HTR-8/SVneo (cell line): ENCODE data around the gene FZD10.

Experiments used
- DNase-seq: peaks from one replicate; pipeline ENCODE4 v3.0.0; 2011; ENCODE audit warnings: low spot score, mixed read lengths; ENCODE audit not compliant: insufficient read length
- FAIRE-seq: peaks from 2 replicates; lab custom pipeline; 2011; peaks lifted over from hg19 to GRCh38; lab: Jason Lieb, UNC

The FZD10 gene

DNA sequence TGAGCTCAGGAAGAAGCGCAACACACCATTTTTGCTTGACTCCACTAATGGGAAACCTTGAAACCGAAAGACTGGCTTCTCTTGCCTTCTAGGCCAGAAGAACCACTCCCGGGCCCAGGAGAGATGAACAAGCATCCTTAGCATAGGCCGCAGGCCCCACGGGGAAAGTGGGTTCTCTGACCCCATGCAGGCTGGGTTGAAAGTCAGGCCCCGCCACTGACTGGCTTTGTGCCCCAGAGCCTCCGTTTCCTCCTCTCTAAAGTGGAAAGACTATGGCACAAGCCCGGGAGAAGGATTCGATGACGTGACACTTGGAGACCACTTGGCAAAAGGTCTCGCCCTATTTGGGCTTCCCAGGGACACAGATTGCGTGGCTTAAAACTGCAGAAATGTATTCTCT, 9.9 kb upstream of the FZD10 start:
- FAIRE-seq (no peak), DNase-seq (no peak)

DNA sequence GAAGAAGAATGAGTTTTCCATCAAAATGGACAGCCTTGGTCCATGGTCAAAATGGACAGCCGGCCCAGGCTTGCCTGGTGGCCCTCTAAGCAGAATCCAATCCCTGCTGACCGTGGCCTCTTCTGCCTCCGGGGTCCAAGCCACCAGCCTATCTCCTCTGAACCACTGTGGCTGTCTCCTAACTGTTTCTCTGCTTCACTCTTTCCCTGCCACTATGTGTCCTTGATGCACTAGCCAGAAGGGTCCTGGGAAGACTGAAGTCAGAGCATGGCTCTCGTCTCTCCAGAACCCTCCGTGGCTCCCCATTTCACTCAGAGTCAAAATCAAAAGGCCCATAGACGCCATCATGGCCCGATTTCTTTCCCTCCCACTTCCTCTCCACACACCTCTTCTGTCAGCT, 8.5 kb upstream of the FZD10 start:
- DNase-seq (no peak), FAIRE-seq (no peak)

DNA sequence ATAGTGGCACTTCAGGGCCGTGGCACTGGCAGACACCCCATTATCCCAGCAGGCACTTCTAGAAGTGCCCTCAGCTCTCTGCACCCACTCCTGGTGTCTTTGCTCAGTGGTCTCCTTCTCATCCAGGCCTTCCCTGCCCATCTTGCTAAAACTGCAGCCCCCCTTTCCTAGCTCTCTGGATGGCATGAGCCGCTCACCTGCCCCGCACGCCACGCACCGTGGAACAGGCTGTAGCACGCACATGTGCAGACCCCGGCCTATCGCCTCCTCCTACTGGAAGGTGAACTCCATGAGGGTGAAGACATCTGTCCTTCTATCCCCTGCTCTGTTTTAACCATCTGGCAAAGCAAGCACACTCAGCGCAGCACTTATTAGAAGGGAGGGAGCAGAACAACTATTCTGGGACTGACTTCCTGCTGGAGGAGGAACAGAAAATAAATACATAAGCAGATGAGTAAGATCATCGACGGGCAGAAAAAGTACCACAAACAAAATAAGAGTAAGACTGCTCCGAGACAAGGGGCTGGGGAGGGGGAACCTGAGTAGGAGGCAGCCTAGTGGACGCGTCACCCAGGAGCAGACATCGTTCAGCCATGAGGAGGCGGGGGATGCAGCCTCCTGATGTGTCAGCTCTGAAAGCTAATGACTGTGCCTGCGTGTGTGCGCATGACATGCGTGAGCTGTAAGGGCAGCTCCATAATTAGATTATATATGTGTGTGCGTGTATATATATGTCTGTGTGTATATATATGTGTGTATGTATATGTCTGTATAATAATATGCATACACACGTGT, 7.8 kb upstream of the FZD10 start:
- DNase-seq (no peak), FAIRE-seq (no peak)

DNA sequence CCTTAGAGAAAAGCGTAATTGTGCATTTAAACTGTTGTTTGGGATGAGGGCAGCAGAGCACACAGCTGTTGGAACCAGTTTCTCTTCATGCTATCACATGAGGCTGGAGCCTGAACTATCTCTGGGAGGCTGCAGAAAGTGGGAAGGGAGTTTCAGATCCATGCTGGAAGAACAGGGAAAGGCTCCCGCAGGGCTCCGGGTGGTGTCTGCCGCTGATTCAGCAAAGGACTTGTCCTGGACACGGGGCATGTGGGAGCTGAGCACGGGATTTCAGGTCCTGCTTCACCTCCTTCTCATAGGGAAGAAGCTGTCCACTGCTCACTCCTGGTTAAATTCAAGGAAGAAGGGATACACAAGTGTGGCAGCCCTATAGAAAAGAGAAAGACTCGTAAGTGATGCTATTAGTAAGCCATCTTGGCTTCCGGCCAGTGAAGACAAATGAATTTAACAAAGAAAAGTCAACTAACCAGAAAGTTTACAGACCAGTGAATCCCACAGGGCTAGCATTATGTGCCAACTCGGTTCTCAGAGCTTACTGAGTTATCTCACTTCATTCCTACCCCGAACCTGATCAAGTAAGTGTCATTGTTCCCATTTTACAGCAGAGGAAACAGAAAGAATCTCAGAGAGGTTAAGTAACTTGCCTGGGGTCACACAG, 6.7 kb upstream of the FZD10 start:
- FAIRE-seq (no peak), DNase-seq (no peak)

DNA sequence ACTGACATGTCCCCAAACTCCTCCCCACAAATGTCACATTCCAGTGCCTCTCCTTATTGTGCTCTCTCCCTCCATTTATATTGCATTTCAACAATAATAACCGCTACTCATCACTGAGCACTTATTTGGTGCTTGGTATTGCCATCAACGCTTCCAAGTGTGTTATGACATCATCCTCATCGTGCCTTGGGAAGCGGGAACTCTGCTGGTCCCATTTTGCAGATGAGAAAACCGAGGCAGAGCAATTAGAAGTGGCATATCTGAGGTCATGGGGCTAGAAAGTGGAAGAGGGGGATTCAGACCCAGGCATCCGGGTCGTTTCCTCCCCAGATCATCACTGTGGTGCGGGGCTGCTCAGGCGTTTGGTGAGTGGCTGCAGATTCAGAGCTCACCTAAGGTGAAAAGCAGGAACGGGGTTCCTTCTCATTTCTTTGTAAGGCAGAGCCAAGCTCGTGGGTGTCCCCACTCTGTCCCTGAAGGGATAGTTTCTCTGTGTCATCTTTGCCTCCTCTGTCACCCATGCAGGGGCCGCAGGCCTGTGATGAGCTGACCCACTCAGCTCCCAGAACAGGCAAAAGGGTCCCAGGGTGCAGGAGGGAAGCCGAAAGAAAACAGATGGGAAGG, 5.5 kb upstream of the FZD10 start:
- DNase-seq, result no peak
- FAIRE-seq, result no peak

DNA sequence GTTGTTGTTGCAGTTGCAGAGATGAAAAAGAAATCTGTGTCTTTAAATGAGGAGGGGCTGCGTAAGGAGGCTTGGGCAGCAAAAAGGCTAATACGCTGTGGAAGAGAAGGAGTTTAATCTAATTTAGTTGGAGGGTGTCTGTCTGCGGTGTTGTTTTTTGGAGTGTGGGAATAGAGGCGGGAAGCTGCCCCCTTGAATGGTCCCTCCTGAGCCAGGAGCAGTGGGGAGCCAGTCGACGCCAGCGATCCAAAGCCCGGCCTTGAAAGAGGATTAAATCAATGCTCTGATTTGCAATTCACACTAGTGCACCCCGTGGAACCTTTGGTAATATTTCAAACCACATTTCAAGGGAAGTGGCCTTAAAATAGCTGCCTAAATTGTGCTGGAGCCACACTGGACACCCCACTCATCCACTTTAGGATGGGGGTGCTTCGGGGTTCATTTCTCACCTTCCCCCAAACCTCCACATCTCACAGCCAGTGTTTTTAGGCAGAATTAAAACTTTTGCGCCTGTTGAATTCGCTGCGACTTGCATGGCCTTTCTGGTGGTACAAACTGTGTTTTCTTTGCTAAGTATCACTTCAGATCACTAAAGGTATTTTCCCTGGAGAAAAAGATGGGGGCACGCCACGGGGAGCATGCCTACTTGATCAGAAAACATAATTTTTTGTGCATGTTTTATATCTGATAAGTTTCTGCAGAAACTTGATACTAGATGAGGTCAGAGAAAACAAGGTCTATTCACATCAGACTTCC, 4.1 kb upstream of the FZD10 start:
- DNase-seq (no peak), FAIRE-seq (no peak)

DNA sequence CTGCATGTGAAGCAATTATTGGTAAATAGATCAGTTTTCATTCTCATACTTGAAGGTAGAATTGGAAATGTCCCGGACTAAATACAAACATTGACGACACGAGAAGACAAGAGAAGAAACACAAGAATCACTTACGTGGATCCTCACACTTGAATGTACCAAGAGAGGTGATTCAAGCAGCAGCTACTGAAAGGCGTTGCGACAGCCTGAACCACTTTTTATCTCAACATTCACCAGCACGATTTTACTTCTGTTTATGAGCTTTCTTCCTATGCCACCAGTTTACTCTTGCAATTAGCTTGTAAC, 3.6 kb upstream of the FZD10 start:
- FAIRE-seq, result no peak
- DNase-seq, result no peak

DNA sequence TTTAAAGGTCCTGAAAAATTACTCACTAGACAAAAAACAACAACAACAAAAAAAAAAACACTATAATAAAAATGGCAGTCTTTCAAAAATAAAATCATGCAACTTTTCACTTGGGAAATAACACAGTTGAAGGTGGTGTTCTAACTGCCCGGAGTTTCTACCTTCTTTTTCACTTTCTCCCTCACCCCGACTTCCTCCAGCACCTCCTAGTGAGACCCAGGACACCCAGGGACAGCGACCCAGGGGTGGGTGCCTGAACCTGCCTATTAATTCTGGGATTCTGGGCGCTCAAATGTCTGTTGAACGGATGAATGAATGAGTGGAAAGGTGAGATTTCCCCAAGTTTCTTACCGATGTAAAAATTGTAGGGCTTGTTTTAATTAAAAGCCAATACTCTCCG, 2.0 kb upstream of the FZD10 start:
- FAIRE-seq (no peak), DNase-seq (no peak)

DNA sequence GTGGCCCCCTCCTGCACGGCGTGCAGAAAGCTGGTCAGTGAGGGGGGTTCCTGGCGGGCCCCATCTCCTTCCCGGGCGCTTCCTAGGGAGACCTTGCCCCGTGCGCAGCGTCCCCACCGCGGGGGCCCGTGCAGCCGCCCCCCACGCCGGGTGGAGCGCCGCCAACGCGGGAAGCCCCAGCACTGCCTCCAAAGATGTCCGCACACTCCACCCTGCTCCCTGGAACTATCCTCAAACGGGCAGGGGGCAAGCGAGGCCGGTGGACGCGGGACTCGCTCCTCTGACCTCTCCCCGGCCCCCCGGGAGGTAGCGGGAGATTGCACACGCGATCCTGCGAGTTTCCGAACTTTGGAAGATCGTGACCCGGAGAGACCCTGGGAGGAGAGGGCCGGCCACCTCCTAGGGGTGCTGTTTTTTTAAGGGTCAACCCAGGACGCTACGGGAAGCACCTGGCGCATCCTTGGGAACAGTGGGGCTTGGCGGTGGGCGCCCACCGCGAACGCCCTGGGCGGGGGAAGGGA, 1.5 kb upstream of the FZD10 start:
- FAIRE-seq (no peak), DNase-seq (no peak)

DNA sequence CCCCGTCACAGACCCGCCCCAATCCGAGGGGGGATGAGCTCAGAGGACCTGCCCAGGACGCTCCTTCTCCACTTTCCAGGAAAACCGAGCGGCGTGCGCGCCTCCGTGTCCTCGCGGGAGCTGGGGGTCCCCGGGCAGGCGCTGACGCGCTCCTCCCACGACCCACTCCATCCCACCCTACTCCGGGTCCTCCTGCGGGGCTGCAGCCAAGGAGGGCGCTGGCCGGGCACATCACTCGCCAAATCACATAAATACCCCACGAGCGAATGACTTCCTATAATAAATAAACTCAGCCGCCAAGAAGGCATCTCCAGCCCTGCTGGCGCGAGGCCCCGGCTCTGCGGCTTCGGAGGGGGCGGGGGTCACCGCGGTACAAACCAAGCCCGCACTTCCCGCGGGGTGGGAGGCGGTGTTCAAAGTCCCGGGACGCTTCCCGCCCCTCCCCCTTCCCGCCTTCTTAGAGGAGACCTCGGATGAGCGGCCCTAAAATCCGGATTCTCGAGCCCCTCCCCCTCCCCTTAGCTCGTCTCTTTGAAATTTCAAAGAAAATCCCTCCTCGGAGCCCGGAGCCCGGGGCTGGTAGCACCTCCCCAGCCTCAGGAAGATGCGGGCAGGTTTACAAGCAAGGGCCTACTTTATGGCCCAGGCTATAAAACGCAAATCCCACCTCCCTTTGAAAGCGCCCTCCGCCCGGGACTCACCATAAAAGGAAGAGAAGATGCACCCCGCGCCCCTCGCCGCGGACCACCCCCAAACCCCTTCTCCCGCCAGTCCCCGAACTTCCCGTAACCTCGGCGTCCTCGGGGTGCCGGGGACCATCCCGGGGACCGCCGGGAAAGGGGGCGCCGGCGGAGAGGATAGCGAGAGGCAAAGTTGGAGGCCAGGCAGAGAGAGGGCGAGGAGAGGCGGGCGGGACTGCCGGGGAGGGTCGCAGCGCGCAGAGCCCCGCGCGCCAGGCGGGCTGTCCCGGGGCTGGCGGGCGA, 712 bp upstream of the FZD10 start:
- DNase-seq (no peak), FAIRE-seq (no peak)

DNA sequence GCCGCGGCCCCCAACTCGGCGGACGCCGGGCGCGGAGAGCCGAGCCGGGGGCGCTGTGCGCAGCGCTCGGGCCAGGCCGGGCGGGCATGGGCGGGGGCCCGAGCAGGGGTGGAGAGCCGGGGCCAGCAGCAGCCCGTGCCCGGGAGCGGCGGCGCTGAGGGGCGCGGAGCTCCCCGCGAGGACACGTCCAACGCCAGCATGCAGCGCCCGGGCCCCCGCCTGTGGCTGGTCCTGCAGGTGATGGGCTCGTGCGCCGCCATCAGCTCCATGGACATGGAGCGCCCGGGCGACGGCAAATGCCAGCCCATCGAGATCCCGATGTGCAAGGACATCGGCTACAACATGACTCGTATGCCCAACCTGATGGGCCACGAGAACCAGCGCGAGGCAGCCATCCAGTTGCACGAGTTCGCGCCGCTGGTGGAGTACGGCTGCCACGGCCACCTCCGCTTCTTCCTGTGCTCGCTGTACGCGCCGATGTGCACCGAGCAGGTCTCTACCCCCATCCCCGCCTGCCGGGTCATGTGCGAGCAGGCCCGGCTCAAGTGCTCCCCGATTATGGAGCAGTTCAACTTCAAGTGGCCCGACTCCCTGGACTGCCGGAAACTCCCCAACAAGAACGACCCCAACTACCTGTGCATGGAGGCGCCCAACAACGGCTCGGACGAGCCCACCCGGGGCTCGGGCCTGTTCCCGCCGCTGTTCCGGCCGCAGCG, 639 bp downstream of the FZD10 start:
- DNase-seq, result no peak
- no peak for FAIRE-seq

DNA sequence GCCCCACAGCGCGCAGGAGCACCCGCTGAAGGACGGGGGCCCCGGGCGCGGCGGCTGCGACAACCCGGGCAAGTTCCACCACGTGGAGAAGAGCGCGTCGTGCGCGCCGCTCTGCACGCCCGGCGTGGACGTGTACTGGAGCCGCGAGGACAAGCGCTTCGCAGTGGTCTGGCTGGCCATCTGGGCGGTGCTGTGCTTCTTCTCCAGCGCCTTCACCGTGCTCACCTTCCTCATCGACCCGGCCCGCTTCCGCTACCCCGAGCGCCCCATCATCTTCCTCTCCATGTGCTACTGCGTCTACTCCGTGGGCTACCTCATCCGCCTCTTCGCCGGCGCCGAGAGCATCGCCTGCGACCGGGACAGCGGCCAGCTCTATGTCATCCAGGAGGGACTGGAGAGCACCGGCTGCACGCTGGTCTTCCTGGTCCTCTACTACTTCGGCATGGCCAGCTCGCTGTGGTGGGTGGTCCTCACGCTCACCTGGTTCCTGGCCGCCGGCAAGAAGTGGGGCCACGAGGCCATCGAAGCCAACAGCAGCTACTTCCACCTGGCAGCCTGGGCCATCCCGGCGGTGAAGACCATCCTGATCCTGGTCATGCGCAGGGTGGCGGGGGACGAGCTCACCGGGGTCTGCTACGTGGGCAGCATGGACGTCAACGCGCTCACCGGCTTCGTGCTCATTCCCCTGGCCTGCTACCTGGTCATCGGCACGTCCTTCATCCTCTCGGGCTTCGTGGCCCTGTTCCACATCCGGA, 1.4 kb downstream of the FZD10 start:
- DNase-seq, result no peak
- FAIRE-seq, result no peak

DNA sequence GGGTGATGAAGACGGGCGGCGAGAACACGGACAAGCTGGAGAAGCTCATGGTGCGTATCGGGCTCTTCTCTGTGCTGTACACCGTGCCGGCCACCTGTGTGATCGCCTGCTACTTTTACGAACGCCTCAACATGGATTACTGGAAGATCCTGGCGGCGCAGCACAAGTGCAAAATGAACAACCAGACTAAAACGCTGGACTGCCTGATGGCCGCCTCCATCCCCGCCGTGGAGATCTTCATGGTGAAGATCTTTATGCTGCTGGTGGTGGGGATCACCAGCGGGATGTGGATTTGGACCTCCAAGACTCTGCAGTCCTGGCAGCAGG, 1.9 kb downstream of the FZD10 start:
- no peak for DNase-seq
- FAIRE-seq, result no peak

DNA sequence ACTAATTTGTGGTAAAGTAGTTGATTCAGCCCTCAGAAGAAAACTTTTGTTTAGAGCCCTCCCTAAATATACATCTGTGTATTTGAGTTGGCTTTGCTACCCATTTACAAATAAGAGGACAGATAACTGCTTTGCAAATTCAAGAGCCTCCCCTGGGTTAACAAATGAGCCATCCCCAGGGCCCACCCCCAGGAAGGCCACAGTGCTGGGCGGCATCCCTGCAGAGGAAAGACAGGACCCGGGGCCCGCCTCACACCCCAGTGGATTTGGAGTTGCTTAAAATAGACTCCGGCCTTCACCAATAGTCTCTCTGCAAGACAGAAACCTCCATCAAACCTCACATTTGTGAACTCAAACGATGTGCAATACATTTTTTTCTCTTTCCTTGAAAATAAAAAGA, 2.7 kb downstream of the FZD10 start:
- no peak for FAIRE-seq
- DNase-seq, result no peak

DNA sequence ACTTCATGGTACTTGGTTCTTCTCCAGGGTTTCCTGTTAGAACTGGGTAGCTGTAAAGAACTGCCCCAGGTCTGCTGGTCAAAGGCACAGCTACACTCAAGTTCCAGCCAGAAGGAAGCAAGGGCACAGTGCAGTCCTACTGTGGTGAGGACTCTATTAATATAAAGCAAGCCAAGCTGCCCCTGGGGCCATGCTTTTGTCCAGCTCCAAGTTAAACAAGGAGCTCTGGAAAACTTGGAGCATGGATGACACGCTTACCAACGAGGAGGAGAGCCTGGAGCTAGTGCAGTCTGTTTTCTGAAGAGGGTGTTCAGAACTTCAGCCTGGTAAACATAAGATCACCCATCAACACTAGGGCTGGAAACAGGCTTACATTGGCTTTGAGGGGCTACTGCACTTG, 4.0 kb downstream of the FZD10 start:
- no peak for FAIRE-seq

DNA sequence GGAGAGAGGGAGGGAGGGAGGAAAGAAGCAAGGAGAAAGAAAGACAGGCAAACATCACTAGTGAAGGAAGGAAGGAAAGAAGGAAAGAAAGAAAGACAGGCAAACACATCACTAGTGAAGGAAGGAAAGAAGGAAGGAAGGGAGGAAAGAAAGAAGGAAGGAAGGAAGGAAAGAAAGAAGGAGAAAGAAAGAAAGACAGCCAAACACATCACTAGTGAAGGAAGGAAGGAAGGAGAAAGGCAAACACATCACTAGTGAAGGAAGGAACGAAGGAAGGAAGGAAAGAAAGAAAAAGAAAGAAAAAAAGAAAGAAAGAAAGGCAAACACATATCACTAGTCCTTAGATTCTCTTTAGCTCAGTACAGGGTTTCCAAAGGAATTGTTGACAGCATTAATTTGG, 5.3 kb downstream of the FZD10 start:
- DNase-seq (no peak), FAIRE-seq (no peak)

More for the DNA sequence above, 4.0 kb downstream of the FZD10 start:
- DNase-seq, result no peak

DNA sequence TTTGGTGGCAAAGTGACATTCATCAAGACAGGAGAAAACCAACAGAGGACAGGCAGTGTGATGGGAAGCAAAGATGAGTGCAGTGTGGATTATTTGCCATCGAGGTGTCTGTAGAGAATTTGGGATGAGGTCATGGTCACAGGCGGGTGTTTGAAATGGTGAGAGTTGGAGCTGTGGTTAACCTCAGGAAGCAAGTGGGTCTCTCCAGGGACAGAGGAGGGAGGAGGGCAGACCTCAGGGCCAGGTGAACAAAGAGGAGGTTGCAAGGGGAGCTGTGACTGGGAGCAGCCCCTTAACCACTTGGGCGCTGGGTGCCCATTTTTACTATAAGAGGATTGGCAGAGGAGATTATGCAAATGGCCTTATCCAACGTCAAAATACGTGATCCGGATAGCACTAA, 7.0 kb downstream of the FZD10 start:
- FAIRE-seq, result no peak
- no peak for DNase-seq

DNA sequence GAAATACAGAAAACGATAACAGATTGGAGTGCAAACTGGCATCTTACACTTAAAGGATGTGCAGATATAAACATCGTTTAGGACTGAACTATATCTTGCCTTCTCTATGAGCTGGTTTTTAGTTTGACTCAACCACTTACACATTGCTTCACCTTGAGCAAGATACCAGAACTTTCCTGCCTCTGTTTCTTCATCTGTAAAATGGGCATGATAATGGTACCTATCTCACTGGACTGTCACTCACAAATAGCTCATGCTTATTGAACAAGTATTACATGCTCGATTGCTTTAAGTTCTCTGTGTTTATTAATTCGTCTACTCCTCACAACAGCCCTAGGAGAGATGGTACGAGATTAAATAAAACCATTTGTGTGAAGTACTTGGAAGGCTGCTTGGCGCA, 7.7 kb downstream of the FZD10 start:
- no peak for FAIRE-seq
- DNase-seq, result no peak

DNA sequence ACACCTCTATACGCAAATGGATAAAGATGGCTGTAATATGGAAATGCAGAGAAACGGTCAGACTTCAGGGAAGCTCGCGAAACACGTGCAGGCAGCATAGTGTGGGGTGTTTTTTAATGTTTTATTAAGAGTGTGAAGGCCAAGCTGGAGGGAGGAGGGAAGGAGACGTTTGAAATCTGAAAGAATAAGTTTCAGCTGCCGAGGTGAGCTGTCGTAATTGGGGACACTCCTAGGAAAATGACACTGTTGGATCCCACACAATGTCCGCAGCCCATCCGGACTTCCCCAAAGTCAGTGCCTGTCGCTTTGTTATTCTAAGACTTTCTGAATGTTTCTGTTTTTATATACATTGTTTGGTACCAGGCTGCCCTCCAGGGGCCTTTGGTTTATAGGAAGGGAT, 8.3 kb downstream of the FZD10 start:
- DNase-seq, result no peak
- no peak for FAIRE-seq
